ENCODE measurements around the gene TSN. TPM values are rescaled to one million over a fixed set of nuclear protein-coding genes. Genes with fewer than 3 reads are reported as not detected.

Gene TSN
- total RNA-seq, 1 experiment from 2014 or later, result 102 TPM

GRCh38 chr2:121768143-121768755 lies 12.8 kb downstream of the TSN start:
- Histone ChIP-seq H3K18ac (ENCODE audit: insufficient read length, low read depth, low read length) (no peak overlapping the region), H4K91ac (ENCODE audit: insufficient read length, low read depth, low read length) (no peak overlapping the region), H3K27me3 (ENCODE audit: insufficient read depth, low read length) (no peaks in the 10 kb centered on the region), H3K4me2 (ENCODE audit: insufficient read depth, insufficient read length, low read length) (no peak overlapping the region), H2BK120ac (ENCODE audit: low read depth, low read length, poor library complexity, severe bottlenecking) (no peak overlapping the region), H3K79me1 (ENCODE audit: insufficient read depth, low read depth, low read length, poor library complexity, severe bottlenecking) (no peaks in the 10 kb centered on the region), H4K8ac (replicated peaks; ENCODE audit: insufficient read length, low read depth, low read length) (no peak overlapping the region), H3K23me2 (ENCODE audit: insufficient read length, low read depth, low read length, poor library complexity, severe bottlenecking) (no peaks in the 10 kb centered on the region), H2BK15ac (ENCODE audit: low read depth, low read length) (no peak overlapping the region), H3K9me3 (ENCODE audit: control insufficient read depth, low read depth, low read length) (no peaks in the 10 kb centered on the region), H2BK12ac (ENCODE audit: insufficient read length, low read depth, low read length) (no peak overlapping the region), H3K9ac (ENCODE audit: extremely low read depth, insufficient read length, low read length) (no peak overlapping the region), H3K27ac (ENCODE audit: insufficient read length, low read depth, low read length) (no peak overlapping the region), H3K4me1 (ENCODE audit: insufficient read depth, low read length) (peaks cover 3% of the 10 kb centered on the region; the same call in 1 of the 2 replicates), H2BK20ac (ENCODE audit: low read depth, low read length, poor library complexity, severe bottlenecking) (no peak overlapping the region), H3K56ac (ENCODE audit: insufficient read length, low read depth, low read length) (no peak overlapping the region), H3K4ac (ENCODE audit: low read depth, low read length) (no peak overlapping the region), H4K5ac (ENCODE audit: insufficient read length, low read depth, low read length) (no peak overlapping the region), H3T11ph (ENCODE audit: low read length) (no peak overlapping the region), H2BK5ac (ENCODE audit: insufficient read length, low read length) (no peak overlapping the region), H3K79me2 (ENCODE audit: insufficient read depth, low read length) (no peaks in the 10 kb centered on the region), H2AK5ac (ENCODE audit: insufficient read length, low read length) (no peak overlapping the region), H4K20me1 (ENCODE audit: control insufficient read depth, insufficient read depth, insufficient read length) (no peaks in the 10 kb centered on the region), H3K23ac (ENCODE audit: insufficient read length, low read depth, low read length) (no peak overlapping the region), H2AFZ (ENCODE audit: low read length) (no peak overlapping the region), H3K14ac (ENCODE audit: insufficient read depth, low read length) (no peak overlapping the region)
- Mint-ChIP-seq H3K36me3 (ENCODE audit: insufficient read depth in 1 of 3, low read depth in 3 of 3) (peaks cover 26 to 59% (median 46%) of the 10 kb centered on the region in 3 experiments; a peak in 6 of 7 replicates), H3K27ac (peak overlapping the region; percentile 4 to 17 (median 8); a peak in 3 of 7 replicates), H3K27me3 (ENCODE audit: low read depth) (no peaks in the 10 kb centered on the region), H3K9me3 (no peaks in the 10 kb centered on the region), H3K4me1 (peaks cover 3 to 10% of the 10 kb centered on the region in 2 experiments; a peak in 2 of 4 replicates), H3K4me3 (no peak overlapping the region)
- DNase-seq, result no peak
- no peak for TF ChIP-seq CTCF (conservative IDR thresholded peaks at IDR 0.05)
- no CpG with 5 or more reads among the region's 5 CpGs for WGBS (ENCODE audit: extremely low coverage, insufficient read length, low lambda C conversion rate)
